Caco-2 (cell line): ENCODE results near the gene NTF3. TPM values are rescaled to one million over a fixed set of nuclear protein-coding genes. Genes with fewer than 3 reads are reported as not detected.

Experiments
- BruUV-seq: library from RNA; stranded (reverse); fragments of 400-500 nt; replicated peaks from 2 replicates; lab custom pipeline; 2021; lab: Mats Ljungman, UMichigan
- CTCF ChIA-PET: fragments of 300-600 bp; sonication (Branson Sonifier 250); formaldehyde crosslinking; loops from one replicate; lab custom pipeline; 2022; ENCODE audit warnings: antibody characterized with exemption; lab: Charles Lee
- POLR2A ChIA-PET: fragments of 300-600 bp; sonication (Branson Sonifier 250); formaldehyde crosslinking; loops from one replicate; lab custom pipeline; 2022; ENCODE audit warnings: antibody characterized with exemption; lab: Charles Lee
- DNase-seq, 2 experiments: peaks; one replicate each; pipeline versions ENCODE4 v3.0.0 to v3.0.0-alpha.2; 2020 to 2022
- H3K27me3 ChIP-seq: replicated peaks from 2 replicates; pipeline ENCODE4 v1.6.0; 2011; ENCODE audit warnings: low read length; ENCODE audit not compliant: control insufficient read depth, insufficient read depth
- H3K36me3 ChIP-seq: 2 replicates; pipeline ENCODE4 v1.5.1; 2011; ENCODE audit warnings: low read length; ENCODE audit not compliant: control insufficient read depth, insufficient read depth
- H3K4me1 ChIP-seq: fragments of 250-450 bp; sonication (Bioruptor Pico); 2 replicates; pipeline ENCODE4 v1.5.1; 2020; ENCODE audit warnings: mild to moderate bottlenecking
- H3K4me3 ChIP-seq: 2 replicates; pipeline ENCODE4 v1.5.1; 2011; ENCODE audit warnings: low read depth, mild to moderate bottlenecking, control low read depth, low read length
- H3K9me3 ChIP-seq: fragments of 250-450 bp; sonication (Bioruptor Pico); 2 replicates; pipeline ENCODE4 v1.5.1; 2020; ENCODE audit warnings: mild to moderate bottlenecking, moderate library complexity
- H3K27ac Mint-ChIP-seq: one replicate; pipeline ENCODE4 v1.8.0; 2022; ENCODE audit warnings: mixed read lengths; ENCODE audit not compliant: unreplicated experiment
- H3K27me3 Mint-ChIP-seq: one replicate; pipeline ENCODE4 v1.8.0; 2022; ENCODE audit warnings: mixed read lengths; ENCODE audit not compliant: insufficient read depth, unreplicated experiment
- H3K36me3 Mint-ChIP-seq: one replicate; pipeline ENCODE4 v1.8.0; 2022; ENCODE audit warnings: mild to moderate bottlenecking, mixed read lengths; ENCODE audit not compliant: insufficient read depth, unreplicated experiment
- H3K4me1 Mint-ChIP-seq: one replicate; pipeline ENCODE4 v1.8.0; 2022; ENCODE audit warnings: low read depth, mixed read lengths; ENCODE audit not compliant: unreplicated experiment
- H3K4me3 Mint-ChIP-seq: one replicate; pipeline ENCODE4 v1.8.0; 2022; ENCODE audit warnings: mild to moderate bottlenecking, moderate library complexity, mixed read lengths; ENCODE audit not compliant: unreplicated experiment
- H3K9me3 Mint-ChIP-seq: one replicate; pipeline ENCODE4 v1.8.0; 2022; ENCODE audit warnings: mixed read lengths; ENCODE audit not compliant: unreplicated experiment
- intact Hi-C: fragments of 100-400 bp; cut with micrococcal nuclease; formaldehyde crosslinking; loops from one replicate; pipeline ENCODE4 v1.10.0; 2022; ENCODE audit not compliant: unreplicated experiment
- total RNA-seq: library from RNA; stranded (reverse); gene quantifications from 2 replicates; pipeline ENCODE4 v1.2.3, GENCODE V29; 2022
- TF ChIP-seq, protein P1 (sequence below), 2 experiments: fragments of 200-600 bp in 1 of 2; IDR thresholded peaks; 1 replicate in 1 of 2; 2 replicates in 1 of 2; pipeline versions ENCODE4 v1.5.1 to v1.8.0; 2011 to 2022; ENCODE audit warnings: antibody characterized with exemption in 1 of 2, control low read depth in 1 of 2, inconsistent platforms in 1 of 2, low read depth in 1 of 2, low read length in 1 of 2, mild to moderate bottlenecking in 1 of 2, moderate library complexity in 1 of 2; ENCODE audit not compliant: insufficient read depth in 1 of 2, severe bottlenecking in 1 of 2, unreplicated experiment in 1 of 2

The NTF3 gene
- total RNA-seq, 1 experiment from 2014 or later, result 5.3 TPM

DNA sequence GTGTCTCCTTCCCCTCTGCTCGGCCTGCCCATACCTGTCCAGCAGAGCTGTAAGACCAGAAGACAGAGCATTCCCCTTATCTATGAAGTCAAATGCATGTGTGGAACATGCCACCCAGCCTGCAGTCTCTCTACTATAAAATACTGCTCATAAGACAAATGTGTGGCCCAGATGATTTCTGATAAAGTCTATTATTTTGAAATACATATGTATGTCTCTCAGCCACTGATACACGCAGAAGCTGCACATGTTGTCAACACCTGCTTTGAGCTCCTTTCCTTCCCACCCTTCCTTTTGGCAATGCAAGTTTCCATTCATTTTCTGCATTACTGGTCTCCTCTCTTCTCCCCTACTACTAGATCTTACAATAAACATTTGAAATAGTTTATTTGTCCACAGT, 38.8 kb downstream of the NTF3 start:
- no peaks in the 10 kb centered on the region for H3K4me1 ChIP-seq
- no TSS peak for BruUV-seq
- no peaks in the 10 kb centered on the region for H3K36me3 ChIP-seq
- POLR2A ChIA-PET, result no interaction called here
- TF ChIP-seq, protein P1, sequence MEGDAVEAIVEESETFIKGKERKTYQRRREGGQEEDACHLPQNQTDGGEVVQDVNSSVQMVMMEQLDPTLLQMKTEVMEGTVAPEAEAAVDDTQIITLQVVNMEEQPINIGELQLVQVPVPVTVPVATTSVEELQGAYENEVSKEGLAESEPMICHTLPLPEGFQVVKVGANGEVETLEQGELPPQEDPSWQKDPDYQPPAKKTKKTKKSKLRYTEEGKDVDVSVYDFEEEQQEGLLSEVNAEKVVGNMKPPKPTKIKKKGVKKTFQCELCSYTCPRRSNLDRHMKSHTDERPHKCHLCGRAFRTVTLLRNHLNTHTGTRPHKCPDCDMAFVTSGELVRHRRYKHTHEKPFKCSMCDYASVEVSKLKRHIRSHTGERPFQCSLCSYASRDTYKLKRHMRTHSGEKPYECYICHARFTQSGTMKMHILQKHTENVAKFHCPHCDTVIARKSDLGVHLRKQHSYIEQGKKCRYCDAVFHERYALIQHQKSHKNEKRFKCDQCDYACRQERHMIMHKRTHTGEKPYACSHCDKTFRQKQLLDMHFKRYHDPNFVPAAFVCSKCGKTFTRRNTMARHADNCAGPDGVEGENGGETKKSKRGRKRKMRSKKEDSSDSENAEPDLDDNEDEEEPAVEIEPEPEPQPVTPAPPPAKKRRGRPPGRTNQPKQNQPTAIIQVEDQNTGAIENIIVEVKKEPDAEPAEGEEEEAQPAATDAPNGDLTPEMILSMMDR (IDR thresholded peaks at IDR 0.05; ENCODE audit: insufficient read depth in 1 of 2, low read depth in 1 of 2, low read length in 1 of 2, severe bottlenecking in 1 of 2, unreplicated experiment in 1 of 2), result no peak
- DNase-seq, result no peak
- intact Hi-C loops, result no loop called here
- no peaks in the 10 kb centered on the region for H3K27me3 Mint-ChIP-seq
- H3K4me3 Mint-ChIP-seq, result no peak overlapping the region
- H3K27ac Mint-ChIP-seq, result no peak overlapping the region
- no peaks in the 10 kb centered on the region for H3K9me3 ChIP-seq
- H3K27me3 ChIP-seq, result no peaks in the 10 kb centered on the region
- CTCF ChIA-PET, result no interaction called here
- H3K4me1 Mint-ChIP-seq, result no peaks in the 10 kb centered on the region
- no peaks in the 10 kb centered on the region for H3K9me3 Mint-ChIP-seq
- H3K36me3 Mint-ChIP-seq, result peaks cover 5% of the 10 kb centered on the region
- no peak overlapping the region for H3K4me3 ChIP-seq

DNA sequence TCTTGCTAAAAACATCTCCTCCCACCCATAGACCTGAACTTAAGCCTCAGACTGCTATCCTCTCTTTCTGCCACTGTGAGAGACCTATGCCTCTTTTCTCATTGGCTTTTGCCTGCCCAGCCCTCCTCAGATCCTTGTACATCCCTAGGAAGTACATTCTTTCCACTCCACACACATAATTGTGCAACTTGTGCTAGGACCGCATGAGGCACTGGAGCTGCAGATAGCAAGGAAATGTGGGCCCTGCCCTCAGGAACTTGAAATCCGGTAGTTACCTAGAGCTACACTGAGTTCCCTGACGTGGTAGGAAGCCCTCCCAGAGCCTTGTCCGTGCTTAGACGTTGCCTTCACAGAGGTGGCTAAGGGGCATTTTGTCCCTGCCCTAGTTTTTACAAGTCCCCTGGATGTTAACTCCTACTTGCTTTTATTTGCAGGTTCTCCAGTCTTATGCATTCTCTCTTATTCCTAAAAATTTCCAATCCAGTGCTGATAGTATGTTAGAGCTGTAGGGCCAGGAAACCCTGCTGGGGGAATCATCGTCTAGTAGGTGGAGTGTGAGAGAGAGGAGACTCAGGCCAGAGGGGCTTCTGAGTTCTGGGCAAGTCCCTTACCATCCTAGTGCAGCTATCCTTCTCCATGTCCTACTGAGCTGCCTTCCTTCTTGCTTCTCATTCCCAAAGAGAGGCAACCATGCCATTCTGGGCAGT, 41.3 kb downstream of the NTF3 start:
- H3K27ac Mint-ChIP-seq, result no peak overlapping the region
- no peak for DNase-seq
- H3K36me3 Mint-ChIP-seq, result peaks cover 5% of the 10 kb centered on the region
- Histone ChIP-seq H3K4me1 (no peaks in the 10 kb centered on the region), H3K27me3 (no peaks in the 10 kb centered on the region), H3K4me3 (no peak overlapping the region), H3K36me3 (no peaks in the 10 kb centered on the region), H3K9me3 (no peaks in the 10 kb centered on the region)
- H3K4me3 Mint-ChIP-seq, result no peak overlapping the region
- ChIA-PET CTCF (interaction anchor here (0.5 kb wide), 2 partner anchors 41 to 530 kb away, joined by 4 to 5 read pairs; partner anchors contain the start of gene NTF3), POLR2A (no interaction called here)
- no peaks in the 10 kb centered on the region for H3K4me1 Mint-ChIP-seq
- H3K27me3 Mint-ChIP-seq, result no peaks in the 10 kb centered on the region
- TF ChIP-seq, protein P1 (IDR thresholded peaks at IDR 0.05; ENCODE audit: insufficient read depth in 1 of 2, low read depth in 1 of 2, low read length in 1 of 2, severe bottlenecking in 1 of 2, unreplicated experiment in 1 of 2), result no peak
- intact Hi-C loops, result no loop called here
- BruUV-seq, result no TSS peak
- H3K9me3 Mint-ChIP-seq, result no peaks in the 10 kb centered on the region

DNA sequence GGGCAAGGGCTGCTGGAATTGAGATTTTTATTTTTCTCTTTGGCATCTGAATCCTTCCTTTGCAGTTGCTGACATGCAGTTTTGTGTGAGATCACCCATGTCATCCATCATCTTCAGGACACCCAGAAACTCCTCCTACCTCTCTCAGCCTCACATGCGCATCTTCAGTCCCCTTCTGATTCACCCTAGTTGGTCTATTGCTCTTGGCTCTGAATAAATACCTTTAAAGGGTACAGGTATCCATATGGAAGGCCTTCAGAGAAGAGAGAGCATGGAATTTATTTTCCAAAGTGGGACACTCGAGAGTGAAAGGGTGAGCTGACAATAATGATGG, 41.8 kb downstream of the NTF3 start:
- intact Hi-C loops, result no loop called here
- H3K4me3 Mint-ChIP-seq, result no peak overlapping the region
- H3K27me3 Mint-ChIP-seq, result no peaks in the 10 kb centered on the region
- ChIA-PET CTCF (interaction anchor here (0.5 kb wide), 2 partner anchors 42 to 530 kb away, joined by 4 to 5 read pairs; partner anchors contain the start of gene NTF3), POLR2A (no interaction called here)
- no peaks in the 10 kb centered on the region for H3K27me3 ChIP-seq
- BruUV-seq, result no TSS peak
- no peak overlapping the region for H3K27ac Mint-ChIP-seq
- no peak for DNase-seq
- no peaks in the 10 kb centered on the region for H3K4me1 ChIP-seq
- H3K9me3 Mint-ChIP-seq, result no peaks in the 10 kb centered on the region
- H3K9me3 ChIP-seq, result no peaks in the 10 kb centered on the region
- no peaks in the 10 kb centered on the region for H3K36me3 ChIP-seq
- no peaks in the 10 kb centered on the region for H3K4me1 Mint-ChIP-seq
- peaks cover 5% of the 10 kb centered on the region for H3K36me3 Mint-ChIP-seq
- TF ChIP-seq, protein P1 (IDR thresholded peaks at IDR 0.05; ENCODE audit: insufficient read depth in 1 of 2, low read depth in 1 of 2, low read length in 1 of 2, severe bottlenecking in 1 of 2, unreplicated experiment in 1 of 2), result no peak
- no peak overlapping the region for H3K4me3 ChIP-seq
